H1 (cell line): ENCODE data around the gene TGM2. TPM values are rescaled to one million over a fixed set of nuclear protein-coding genes. Genes with fewer than 3 reads are reported as not detected.

Source experiments
- CTCF ChIA-PET: fragments of 300-600 bp; sonication (Branson Sonifier 250); formaldehyde crosslinking; loops from one replicate; lab custom pipeline; 2021; ENCODE audit not compliant: partially characterized antibody; lab: Charles Lee
- POLR2A ChIA-PET: fragments of 300-600 bp; sonication (Branson Sonifier 250); formaldehyde crosslinking; loops from one replicate; lab custom pipeline; 2021; ENCODE audit warnings: inconsistent platforms; ENCODE audit not compliant: partially characterized antibody; lab: Charles Lee
- DNase-seq, 2 experiments: peaks; one replicate each; pipeline versions ENCODE4 v3.0.0 to v3.0.0-alpha.2; 2010 to 2022; ENCODE audit warnings: low spot score in 2 of 2, low read depth in 1 of 2, mixed read lengths in 1 of 2
- FAIRE-seq: peaks from 2 replicates; lab custom pipeline; 2011; peaks lifted over from hg19 to GRCh38; lab: Jason Lieb, UNC
- H2AFZ ChIP-seq: 2 replicates; pipeline ENCODE4 v1.8.1; 2012; ENCODE audit warnings: low read length, inconsistent platforms
- H2AK5ac ChIP-seq: 2 replicates; pipeline ENCODE4 v1.6.1; 2013; ENCODE audit warnings: low read depth, low read length
- H2BK120ac ChIP-seq: replicated peaks from 2 replicates; pipeline ENCODE3; 2013; ENCODE audit warnings: low read depth, low read length, inconsistent platforms
- H2BK12ac ChIP-seq: 2 replicates; pipeline ENCODE4 v1.6.1; 2013; ENCODE audit warnings: low read depth, low read length
- H2BK15ac ChIP-seq: 2 replicates; pipeline ENCODE4 v1.6.1; 2013; ENCODE audit warnings: low read length
- H2BK20ac ChIP-seq: 2 replicates; pipeline ENCODE4 v1.6.1; 2013; ENCODE audit warnings: low read length
- H2BK5ac ChIP-seq: 2 replicates; pipeline ENCODE4 v1.6.1; 2013; ENCODE audit warnings: low read depth, low read length
- H3K14ac ChIP-seq: 2 replicates; pipeline ENCODE4 v1.6.1; 2013; ENCODE audit warnings: inconsistent platforms; ENCODE audit not compliant: insufficient read length
- H3K18ac ChIP-seq: 2 replicates; pipeline ENCODE4 v1.6.1; 2013; ENCODE audit warnings: low read length; ENCODE audit errors: extremely low read depth
- H3K23ac ChIP-seq: 2 replicates; pipeline ENCODE4 v1.6.1; 2013; ENCODE audit warnings: inconsistent platforms; ENCODE audit not compliant: insufficient read length
- H3K23me2 ChIP-seq: 2 replicates; pipeline ENCODE4 v1.6.1; 2013; ENCODE audit warnings: low read depth, low read length
- H3K27ac ChIP-seq: 2 replicates; pipeline ENCODE4 v1.6.1; 2011; ENCODE audit warnings: low read depth, low read length, inconsistent platforms
- H3K27me3 ChIP-seq, 4 experiments: replicated peaks in 1 of 4; 1 replicate in 1 of 4; 2 replicates in 3 of 4; pipeline versions ENCODE4 v1.6.1 to v1.8.1; 2011 to 2013; ENCODE audit warnings: low read length in 3 of 4, mild to moderate bottlenecking in 3 of 4, inconsistent platforms in 2 of 4, mixed read lengths in 2 of 4, moderate library complexity in 1 of 4; ENCODE audit not compliant: control insufficient read depth in 3 of 4, insufficient read depth in 3 of 4; ENCODE audit errors: extremely low read depth in 1 of 4
- H3K36me3 ChIP-seq, 4 experiments: 2 replicates each; pipeline versions ENCODE4 v1.6.1 to v1.8.1; 2011 to 2013; ENCODE audit warnings: mild to moderate bottlenecking in 4 of 4, low read length in 3 of 4, moderate library complexity in 2 of 4, control low read depth in 1 of 4, inconsistent platforms in 1 of 4; ENCODE audit not compliant: insufficient read depth in 4 of 4, control insufficient read depth in 2 of 4
- H3K4ac ChIP-seq: replicated peaks from 2 replicates; pipeline ENCODE3; 2013; ENCODE audit warnings: low read length, low read depth, mixed read lengths, inconsistent platforms; ENCODE audit not compliant: insufficient read length
- H3K4me1 ChIP-seq, 4 experiments: replicated peaks in 1 of 4; 1 replicate in 1 of 4; 2 replicates in 3 of 4; pipeline versions ENCODE4 v1.6.1 to v1.8.1; 2011 to 2013; ENCODE audit warnings: low read length in 3 of 4, inconsistent platforms in 2 of 4, mixed read lengths in 1 of 4; ENCODE audit not compliant: insufficient read depth in 4 of 4, control insufficient read depth in 3 of 4
- H3K4me2 ChIP-seq, 2 experiments: 2 replicates each; pipeline versions ENCODE4 v1.6.1 to v1.8.1; 2011 to 2013; ENCODE audit warnings: low read depth in 2 of 2, low read length in 2 of 2, control low read depth in 1 of 2, inconsistent platforms in 1 of 2, mild to moderate bottlenecking in 1 of 2; ENCODE audit not compliant: insufficient read depth in 1 of 2
- H3K4me3 ChIP-seq, 4 experiments: fragments of 200-600, 300-600 bp in 1 of 4; sonication (generic), shearing (Covaris generic), sonication (Bioruptor Twin) in 1 of 4; 2 replicates each; pipeline versions ENCODE4 v1.5.1 to v1.8.1; 2011 to 2016; ENCODE audit warnings: low read length in 4 of 4, low read depth in 3 of 4, control low read depth in 2 of 4, inconsistent platforms in 2 of 4, mild to moderate bottlenecking in 2 of 4, mixed read lengths in 1 of 4, moderate library complexity in 1 of 4; ENCODE audit not compliant: insufficient read depth in 2 of 4; ENCODE audit errors: extremely low read depth in 1 of 4
- H3K56ac ChIP-seq: replicated peaks from 2 replicates; pipeline ENCODE3; 2013; ENCODE audit warnings: low read depth, mild to moderate bottlenecking, mixed read lengths, low read length, inconsistent platforms; ENCODE audit not compliant: insufficient read length
- H3K79me1 ChIP-seq: 2 replicates; pipeline ENCODE4 v1.6.1; 2013; ENCODE audit warnings: low read depth, low read length, control low read depth
- H3K79me2 ChIP-seq, 2 experiments: 2 replicates each; pipeline versions ENCODE4 v1.6.1 to v1.8.1; 2012 to 2013; ENCODE audit warnings: low read length in 2 of 2, mild to moderate bottlenecking in 2 of 2, inconsistent platforms in 1 of 2; ENCODE audit not compliant: insufficient read depth in 2 of 2, control insufficient read depth in 1 of 2
- H3K9ac ChIP-seq, 4 experiments: replicated peaks in 1 of 4; 1 replicate in 1 of 4; 2 replicates in 3 of 4; pipeline versions ENCODE4 v1.6.1 to v1.8.1; 2011 to 2013; ENCODE audit warnings: low read depth in 3 of 4, low read length in 3 of 4, control low read depth in 2 of 4, mild to moderate bottlenecking in 2 of 4, moderate library complexity in 2 of 4, inconsistent platforms in 1 of 4; ENCODE audit errors: extremely low read depth in 1 of 4
- H3K9me3 ChIP-seq, 2 experiments: 2 replicates each; pipeline versions ENCODE4 v1.6.1 to v1.8.1; 2012 to 2013; ENCODE audit warnings: mild to moderate bottlenecking in 2 of 2, moderate library complexity in 2 of 2, control low read depth in 1 of 2, inconsistent platforms in 1 of 2, low read depth in 1 of 2, low read length in 1 of 2, mixed read lengths in 1 of 2; ENCODE audit not compliant: insufficient read depth in 2 of 2
- H4K20me1 ChIP-seq, 2 experiments: replicated peaks in 1 of 2; 2 replicates each; pipeline versions ENCODE3 to v1.8.1; 2011 to 2013; ENCODE audit warnings: inconsistent platforms in 2 of 2, low read length in 2 of 2, mild to moderate bottlenecking in 1 of 2; ENCODE audit not compliant: insufficient read depth in 2 of 2, control insufficient read depth in 1 of 2
- H4K5ac ChIP-seq: 2 replicates; pipeline ENCODE4 v1.6.1; 2013; ENCODE audit warnings: low read length, low read depth, mixed read lengths, inconsistent platforms; ENCODE audit not compliant: insufficient read length
- H4K8ac ChIP-seq: 2 replicates; pipeline ENCODE4 v1.8.0; 2013; ENCODE audit warnings: mild to moderate bottlenecking, moderate library complexity, low read length, inconsistent platforms; ENCODE audit not compliant: insufficient read depth; ENCODE audit errors: extremely low read depth
- H4K91ac ChIP-seq: replicated peaks from 2 replicates; pipeline ENCODE3; 2013; ENCODE audit warnings: low read length, mixed read lengths, inconsistent platforms; ENCODE audit not compliant: insufficient read length
- BACH1 ChIP-seq: IDR thresholded peaks from 2 replicates; pipeline ENCODE4 v1.6.1; 2012; ENCODE audit warnings: low read length, improper control_type of control experiment
- CEBPB ChIP-seq: IDR thresholded peaks from 2 replicates; pipeline ENCODE4 v1.6.1; 2012; ENCODE audit warnings: low read depth, low read length
- CTBP2 ChIP-seq: IDR thresholded peaks from 2 replicates; pipeline ENCODE4 v1.7.0; 2011; ENCODE audit warnings: borderline replicate concordance, mild to moderate bottlenecking, moderate library complexity, mixed read lengths, low read length; ENCODE audit not compliant: insufficient read depth, insufficient read length
- JUN ChIP-seq: IDR thresholded peaks from 2 replicates; pipeline ENCODE4 v1.6.1; 2011; ENCODE audit warnings: low read depth, mild to moderate bottlenecking, improper control_type of control experiment, low read length
- NANOG ChIP-seq: IDR thresholded peaks from 2 replicates; pipeline ENCODE4 v1.6.1; 2011; ENCODE audit warnings: low read length, low read depth, mild to moderate bottlenecking, inconsistent platforms; ENCODE audit not compliant: insufficient read depth, poor library complexity, severe bottlenecking
- RNF2 ChIP-seq: fragments of 200-900, 300-1000 bp; sonication (generic); IDR thresholded peaks from 2 replicates; pipeline ENCODE4 v1.7.1; 2016; ENCODE audit warnings: borderline replicate concordance, low read depth, mild to moderate bottlenecking, antibody characterized with exemption, low read length; ENCODE audit not compliant: poor library complexity, severe bottlenecking; ENCODE audit errors: missing control alignments
- SP2 ChIP-seq: IDR thresholded peaks from 2 replicates; pipeline ENCODE4 v1.6.1; 2012; ENCODE audit warnings: mild to moderate bottlenecking, low read length, inconsistent platforms
- YY1 ChIP-seq: IDR thresholded peaks from 2 replicates; pipeline ENCODE4 v1.6.1; 2011; ENCODE audit warnings: low read depth, mild to moderate bottlenecking, low read length
- WGBS, 2 experiments: shearing (Covaris generic) in 1 of 2; methylation state at CpG; one replicate each; pipeline versions ENCODE4 v1.1.6 to v1.1.7; 2013 to 2015; ENCODE audit warnings: low lambda C conversion rate in 2 of 2, mixed read lengths in 2 of 2, inconsistent platforms in 1 of 2, low coverage in 1 of 2, missing lambda C conversion rate in 1 of 2; ENCODE audit not compliant: insufficient replicate concordance in 2 of 2, insufficient coverage in 1 of 2, insufficient read length in 1 of 2; ENCODE audit errors: extremely low coverage in 1 of 2, missing lambda C conversion rate in 1 of 2; 5-methylcytosine and 5-hydroxymethylcytosine counted together
- polyA plus RNA-seq, 7 experiments: library from polyadenylated mRNA; depleted of rRNA in 3 of 7; stranded (reverse) in 5 of 7; unstranded in 2 of 7; fragments of >200 nt in 5 of 7; fragments of 200-250 nt in 2 of 7; gene quantifications; 1 replicate in 5 of 7; 2 replicates in 1 of 7; 4 replicates in 1 of 7; pipeline versions ENCODE4 v1.2.1 to v1.2.3, GENCODE V29; 2011 to 2013; ENCODE audit warnings: missing spikeins in 2 of 7, mixed read lengths in 2 of 7
- total RNA-seq: library from RNA; stranded (reverse); fragmentation: NEBNext Ultra II Directional; extraction: Animal tissue kit (Norgen Biotek cat#: 25700); gene quantifications from 2 replicates; pipeline ENCODE4 v1.2.1, GENCODE V29; 2021

The TGM2 gene
- total and polyA plus RNA-seq, 2 of the 8 experiments (the other 6 are each of a cell fraction or from before 2014, with no cell fraction given): 0.86 to 1.0 TPM

DNA sequence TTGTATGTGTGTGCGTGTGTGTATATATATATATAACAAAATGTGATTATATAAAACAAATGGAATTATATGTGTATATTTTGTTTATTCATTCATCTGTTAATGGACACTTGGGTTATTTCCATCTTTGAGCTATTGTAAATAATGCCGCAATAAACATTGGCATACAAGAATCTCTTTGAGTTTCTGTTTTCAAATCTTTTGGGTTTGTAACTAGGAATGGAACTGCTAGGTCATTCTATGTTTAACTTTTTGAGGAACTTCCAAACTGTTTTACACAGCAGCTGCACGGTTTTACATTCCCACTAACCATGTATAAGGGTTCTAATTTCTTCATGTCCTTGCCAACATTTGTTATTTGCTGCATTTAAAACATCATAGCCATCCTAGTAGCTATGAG, 39.9 kb upstream of the TGM2 start:
- ChIA-PET POLR2A (no interaction called here), CTCF (interaction anchor here (0.8 to 4.3 kb wide), 4 partner anchors 10 to 92 kb away, joined by 3 to 20 read pairs (median 6); no protein-coding TSS in a partner anchor)
- Histone ChIP-seq H3K4ac (no peak overlapping the region), H4K8ac (no peak overlapping the region), H4K91ac (no peak overlapping the region), H3K56ac (no peak overlapping the region), H3K27me3 (no peaks in the 10 kb centered on the region), H3K4me1 (no peaks in the 10 kb centered on the region), H3K9me3 (no peaks in the 10 kb centered on the region), H4K5ac (no peak overlapping the region), H3K36me3 (no peaks in the 10 kb centered on the region), H3K79me2 (no peaks in the 10 kb centered on the region), H3K23me2 (no peaks in the 10 kb centered on the region), H3K27ac (no peak overlapping the region), H3K18ac (no peak overlapping the region), H3K4me3 (no peak overlapping the region), H3K23ac (no peak overlapping the region), H4K20me1 (no peaks in the 10 kb centered on the region), H2BK5ac (no peak overlapping the region), H3K9ac (no peak overlapping the region), H2BK12ac (no peak overlapping the region), H2BK120ac (no peak overlapping the region), H2BK15ac (no peak overlapping the region), H2AFZ (no peak overlapping the region), H3K4me2 (no peak overlapping the region), H3K79me1 (no peaks in the 10 kb centered on the region), H2AK5ac (no peak overlapping the region), H3K14ac (no peak overlapping the region), H2BK20ac (no peak overlapping the region)
- WGBS, 2 experiments: 86% methylated on average over 3 of the region's 3 CpGs; no CpG with 5 or more reads in 1 of the 2 experiments
- TF ChIP-seq CEBPB: no peak
- TF ChIP-seq NANOG: no peak
- no peak for TF ChIP-seq YY1
- no peak for TF ChIP-seq BACH1
- TF ChIP-seq JUN: no peak
- no peak for TF ChIP-seq CTBP2
- no peak for TF ChIP-seq RNF2
- TF ChIP-seq SP2: no peak
- DNase-seq: no peak
- no peak for FAIRE-seq
